ENCODE measurements around the gene WDR45B. TPM values are rescaled to one million over a fixed set of nuclear protein-coding genes. Genes with fewer than 3 reads are reported as not detected.
A peak's percentile ranks its signal among the peaks of the same experiment; 100 is the strongest.

WDR45B gene
- total and polyA plus RNA-seq, 2 donors (not counting 1 experiment from before 2014, with no cell fraction given): 54.3 to 72.7 TPM

DNA sequence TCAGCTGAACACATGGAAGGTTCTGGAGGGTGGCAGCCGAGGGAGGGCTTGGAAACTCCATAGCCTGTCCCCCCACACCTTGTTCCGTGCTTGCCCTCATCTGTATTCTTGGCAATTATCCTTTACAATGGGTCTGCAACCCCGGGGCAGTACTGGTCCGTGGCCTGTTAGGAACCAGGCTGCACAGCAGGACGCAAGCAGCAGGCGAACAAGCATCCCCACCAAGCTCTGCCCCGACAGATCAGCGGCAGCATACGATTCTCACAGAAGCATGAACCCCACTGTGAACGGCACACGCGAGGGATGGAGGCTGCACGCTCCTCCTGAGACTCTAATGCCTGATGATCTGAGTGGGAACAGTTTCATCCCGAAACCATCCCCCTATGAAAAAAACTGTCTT, 6.2 kb downstream of the WDR45B start:
- Histone ChIP-seq H3K4me3 (ENCODE audit: control extremely low read depth in 1 of 5, extremely low read depth in 1 of 5, insufficient read depth in 1 of 5, low read depth in 2 of 5, low read length in 4 of 5) (no peak overlapping the region), H3K27me3 (replicated peaks in 1 of 4; ENCODE audit: control extremely low read depth in 1 of 4, control insufficient read depth in 3 of 4, insufficient read depth in 4 of 4, low read length in 3 of 4) (no peaks in the 10 kb centered on the region), H3K4me1 (ENCODE audit: control insufficient read depth in 2 of 2, insufficient read depth in 2 of 2, low read length in 2 of 2) (peaks cover 7 to 11% of the 10 kb centered on the region in 2 donors), H3K27ac (ENCODE audit: low read length in 2 of 2) (no peak overlapping the region), H3K79me2 (ENCODE audit: control insufficient read depth, insufficient read depth, low read length) (peaks cover 99% of the 10 kb centered on the region), H3K9me3 (ENCODE audit: control extremely low read depth in 1 of 3, control insufficient read depth in 2 of 3, insufficient read depth in 1 of 3, low read length in 2 of 3) (peaks cover 0 to 1% (median 0%) of the 10 kb centered on the region in 3 donors), H3K36me3 (replicated peaks in 1 of 2; ENCODE audit: control extremely low read depth in 1 of 2, control insufficient read depth in 1 of 2, extremely low read depth in 1 of 2, insufficient read depth in 2 of 2, low read length in 1 of 2) (peaks cover 3 to 53% of the 10 kb centered on the region in 2 experiments), H3K4me2 (replicated peaks; ENCODE audit: low read depth, low read length, poor library complexity, severe bottlenecking) (no peak overlapping the region), H3K9ac (ENCODE audit: low read length) (no peak overlapping the region), H2AFZ (ENCODE audit: insufficient read depth, low read depth, low read length, poor library complexity, severe bottlenecking) (no peak overlapping the region), H4K20me1 (ENCODE audit: control insufficient read depth, insufficient read depth, low read length, poor library complexity, severe bottlenecking) (peaks cover 93% of the 10 kb centered on the region)
- 97% methylated on average over 13 of the region's 14 CpGs for WGBS (ENCODE audit: insufficient coverage)
- ATAC-seq (ENCODE audit: low read depth) (no peak), DNase-seq (no peak)
- peak overlapping the region; percentile 37 for H3K27ac Mint-ChIP-seq
- peaks cover 34% of the 10 kb centered on the region for H3K4me1 Mint-ChIP-seq
- intact Hi-C loops (cut with micrococcal nuclease): no loop called here
- no peaks in the 10 kb centered on the region for H3K27me3 Mint-ChIP-seq
- no peaks in the 10 kb centered on the region for H3K9me3 Mint-ChIP-seq (ENCODE audit: insufficient read depth)
- POLR2A ChIA-PET: no interaction called here
- CTCF ChIA-PET: interaction anchor here (0.6 kb wide), 1 partner anchor 100 kb away, joined by 3 read pairs; no protein-coding TSS in a partner anchor
- no peak overlapping the region for H3K4me3 Mint-ChIP-seq
- TF ChIP-seq EZH2 (IDR thresholded peaks at IDR 0.05; ENCODE audit: borderline replicate concordance, insufficient read depth, low read depth, low read length, poor library complexity, severe bottlenecking) (no peak), CTCF (IDR thresholded peaks at IDR 0.05) (no peak)

DNA sequence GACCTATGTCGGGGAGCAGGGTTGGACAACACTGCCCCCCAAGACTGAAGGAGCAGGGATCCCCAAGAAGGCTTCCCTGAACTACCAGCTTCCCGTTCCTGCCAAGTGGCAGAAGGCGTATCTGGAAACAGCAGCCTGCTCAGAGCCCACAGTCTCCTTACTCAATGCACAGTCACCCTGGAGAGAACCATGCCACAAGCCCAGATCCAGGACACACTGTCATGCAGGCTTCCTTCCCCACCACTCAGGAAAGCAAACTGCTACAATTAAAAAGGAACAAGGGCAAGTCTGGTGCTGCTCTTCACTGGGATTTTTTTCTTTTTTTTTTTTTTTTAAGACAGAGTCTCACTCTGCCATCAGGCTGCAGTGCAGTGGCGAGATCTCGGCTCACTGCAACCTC, 8.2 kb downstream of the WDR45B start:
- no peaks in the 10 kb centered on the region for H3K4me1 ChIP-seq (ENCODE audit: control insufficient read depth in 2 of 2, insufficient read depth in 2 of 2, low read length in 2 of 2)
- no peak overlapping the region for H2AFZ ChIP-seq (ENCODE audit: insufficient read depth, low read depth, low read length, poor library complexity, severe bottlenecking)
- WGBS (ENCODE audit: insufficient coverage): 86% methylated on average over 3 of the region's 5 CpGs
- H3K79me2 ChIP-seq (ENCODE audit: control insufficient read depth, insufficient read depth, low read length): peaks cover 99% of the 10 kb centered on the region
- H3K27me3 ChIP-seq (replicated peaks in 1 of 4; ENCODE audit: control extremely low read depth in 1 of 4, control insufficient read depth in 3 of 4, insufficient read depth in 4 of 4, low read length in 3 of 4): no peaks in the 10 kb centered on the region
- H4K20me1 ChIP-seq (ENCODE audit: control insufficient read depth, insufficient read depth, low read length, poor library complexity, severe bottlenecking): peaks cover 87% of the 10 kb centered on the region
- intact Hi-C loops (cut with micrococcal nuclease): no loop called here
- Mint-ChIP-seq H3K4me3 (no peak overlapping the region), H3K9me3 (ENCODE audit: insufficient read depth) (no peaks in the 10 kb centered on the region), H3K27ac (no peak overlapping the region), H3K27me3 (no peaks in the 10 kb centered on the region), H3K4me1 (peaks cover 16% of the 10 kb centered on the region)
- DNase-seq: no peak
- no peak overlapping the region for H3K9ac ChIP-seq (ENCODE audit: low read length)
- H3K9me3 ChIP-seq (ENCODE audit: control extremely low read depth in 1 of 3, control insufficient read depth in 2 of 3, insufficient read depth in 1 of 3, low read length in 2 of 3): peaks cover 0 to 4% (median 0%) of the 10 kb centered on the region in 3 donors
- H3K4me2 ChIP-seq (replicated peaks; ENCODE audit: low read depth, low read length, poor library complexity, severe bottlenecking): no peak overlapping the region
- ATAC-seq (ENCODE audit: low read depth): no peak
- ChIA-PET CTCF (no interaction called here), POLR2A (no interaction called here)
- H3K4me3 ChIP-seq (ENCODE audit: control extremely low read depth in 1 of 5, extremely low read depth in 1 of 5, insufficient read depth in 1 of 5, low read depth in 2 of 5, low read length in 4 of 5): no peak overlapping the region
- TF ChIP-seq EZH2 (IDR thresholded peaks at IDR 0.05; ENCODE audit: borderline replicate concordance, insufficient read depth, low read depth, low read length, poor library complexity, severe bottlenecking): no peak
- H3K27ac ChIP-seq (ENCODE audit: low read length in 2 of 2): no peak overlapping the region
- peaks cover 3 to 60% of the 10 kb centered on the region in 2 experiments for H3K36me3 ChIP-seq (replicated peaks in 1 of 2; ENCODE audit: control extremely low read depth in 1 of 2, control insufficient read depth in 1 of 2, extremely low read depth in 1 of 2, insufficient read depth in 2 of 2, low read length in 1 of 2)
